ENCODE measurements around the gene MLXIP.

DNA sequence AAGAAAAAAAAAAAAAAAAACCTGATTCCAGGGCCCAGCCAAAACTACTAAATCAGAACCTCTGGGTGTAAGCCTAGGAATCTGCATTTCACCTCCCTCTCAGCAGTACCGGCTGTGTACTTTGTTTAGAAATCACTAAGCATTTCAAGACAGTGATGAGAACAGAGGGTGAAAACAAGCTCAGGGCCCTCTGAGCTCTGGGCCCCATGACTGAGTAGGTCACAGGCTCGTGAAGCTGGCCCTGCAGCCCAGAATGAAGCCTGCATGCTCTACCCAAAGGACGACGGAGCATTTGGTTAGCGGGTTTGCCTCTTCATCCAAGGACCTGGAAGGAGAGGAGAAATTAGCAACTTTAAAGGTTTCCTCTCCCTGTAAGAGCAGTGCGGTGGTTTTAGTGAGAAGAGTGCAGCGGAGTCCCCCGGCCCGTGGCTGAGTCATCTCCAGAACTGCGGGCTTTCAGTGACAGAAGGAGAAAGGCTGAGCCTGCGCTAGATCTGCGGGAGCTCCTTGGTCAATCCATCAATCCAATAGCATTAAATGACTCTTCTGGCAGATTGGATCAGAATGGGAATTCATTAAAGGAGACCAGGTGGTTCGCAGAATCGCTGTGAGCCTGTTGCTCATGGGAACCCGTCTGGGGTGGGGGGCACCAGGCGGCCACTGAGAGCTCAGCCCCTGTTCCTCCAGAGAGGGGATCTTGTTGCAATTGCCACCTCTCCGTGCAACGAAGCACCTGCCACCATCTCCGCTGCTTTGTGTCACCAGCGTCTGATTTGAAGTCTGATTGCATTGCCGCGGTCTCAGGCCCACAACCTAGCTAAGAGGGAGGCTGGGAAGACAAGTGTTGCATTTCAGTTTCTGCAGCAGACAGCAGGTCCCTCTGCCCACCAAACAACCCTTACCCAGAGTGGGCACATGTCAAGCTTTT, 88.1 kb downstream of the MLXIP start:
- TF ChIP-seq, protein P1, sequence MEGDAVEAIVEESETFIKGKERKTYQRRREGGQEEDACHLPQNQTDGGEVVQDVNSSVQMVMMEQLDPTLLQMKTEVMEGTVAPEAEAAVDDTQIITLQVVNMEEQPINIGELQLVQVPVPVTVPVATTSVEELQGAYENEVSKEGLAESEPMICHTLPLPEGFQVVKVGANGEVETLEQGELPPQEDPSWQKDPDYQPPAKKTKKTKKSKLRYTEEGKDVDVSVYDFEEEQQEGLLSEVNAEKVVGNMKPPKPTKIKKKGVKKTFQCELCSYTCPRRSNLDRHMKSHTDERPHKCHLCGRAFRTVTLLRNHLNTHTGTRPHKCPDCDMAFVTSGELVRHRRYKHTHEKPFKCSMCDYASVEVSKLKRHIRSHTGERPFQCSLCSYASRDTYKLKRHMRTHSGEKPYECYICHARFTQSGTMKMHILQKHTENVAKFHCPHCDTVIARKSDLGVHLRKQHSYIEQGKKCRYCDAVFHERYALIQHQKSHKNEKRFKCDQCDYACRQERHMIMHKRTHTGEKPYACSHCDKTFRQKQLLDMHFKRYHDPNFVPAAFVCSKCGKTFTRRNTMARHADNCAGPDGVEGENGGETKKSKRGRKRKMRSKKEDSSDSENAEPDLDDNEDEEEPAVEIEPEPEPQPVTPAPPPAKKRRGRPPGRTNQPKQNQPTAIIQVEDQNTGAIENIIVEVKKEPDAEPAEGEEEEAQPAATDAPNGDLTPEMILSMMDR (conservative IDR thresholded peaks at IDR 0.05; ENCODE audit: low read depth in 2 of 2) = no peak
- TF ChIP-seq, protein P2, sequence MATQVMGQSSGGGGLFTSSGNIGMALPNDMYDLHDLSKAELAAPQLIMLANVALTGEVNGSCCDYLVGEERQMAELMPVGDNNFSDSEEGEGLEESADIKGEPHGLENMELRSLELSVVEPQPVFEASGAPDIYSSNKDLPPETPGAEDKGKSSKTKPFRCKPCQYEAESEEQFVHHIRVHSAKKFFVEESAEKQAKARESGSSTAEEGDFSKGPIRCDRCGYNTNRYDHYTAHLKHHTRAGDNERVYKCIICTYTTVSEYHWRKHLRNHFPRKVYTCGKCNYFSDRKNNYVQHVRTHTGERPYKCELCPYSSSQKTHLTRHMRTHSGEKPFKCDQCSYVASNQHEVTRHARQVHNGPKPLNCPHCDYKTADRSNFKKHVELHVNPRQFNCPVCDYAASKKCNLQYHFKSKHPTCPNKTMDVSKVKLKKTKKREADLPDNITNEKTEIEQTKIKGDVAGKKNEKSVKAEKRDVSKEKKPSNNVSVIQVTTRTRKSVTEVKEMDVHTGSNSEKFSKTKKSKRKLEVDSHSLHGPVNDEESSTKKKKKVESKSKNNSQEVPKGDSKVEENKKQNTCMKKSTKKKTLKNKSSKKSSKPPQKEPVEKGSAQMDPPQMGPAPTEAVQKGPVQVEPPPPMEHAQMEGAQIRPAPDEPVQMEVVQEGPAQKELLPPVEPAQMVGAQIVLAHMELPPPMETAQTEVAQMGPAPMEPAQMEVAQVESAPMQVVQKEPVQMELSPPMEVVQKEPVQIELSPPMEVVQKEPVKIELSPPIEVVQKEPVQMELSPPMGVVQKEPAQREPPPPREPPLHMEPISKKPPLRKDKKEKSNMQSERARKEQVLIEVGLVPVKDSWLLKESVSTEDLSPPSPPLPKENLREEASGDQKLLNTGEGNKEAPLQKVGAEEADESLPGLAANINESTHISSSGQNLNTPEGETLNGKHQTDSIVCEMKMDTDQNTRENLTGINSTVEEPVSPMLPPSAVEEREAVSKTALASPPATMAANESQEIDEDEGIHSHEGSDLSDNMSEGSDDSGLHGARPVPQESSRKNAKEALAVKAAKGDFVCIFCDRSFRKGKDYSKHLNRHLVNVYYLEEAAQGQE (IDR thresholded peaks at IDR 0.05; ENCODE audit: unreplicated experiment) = no peak
